Measurements from ENCODE around the gene DNER. TPM values are rescaled to one million over a fixed set of nuclear protein-coding genes. Genes with fewer than 3 reads are reported as not detected.

DNER gene
- total RNA-seq, 1 experiment from 2014 or later, result 2.9 TPM

DNA sequence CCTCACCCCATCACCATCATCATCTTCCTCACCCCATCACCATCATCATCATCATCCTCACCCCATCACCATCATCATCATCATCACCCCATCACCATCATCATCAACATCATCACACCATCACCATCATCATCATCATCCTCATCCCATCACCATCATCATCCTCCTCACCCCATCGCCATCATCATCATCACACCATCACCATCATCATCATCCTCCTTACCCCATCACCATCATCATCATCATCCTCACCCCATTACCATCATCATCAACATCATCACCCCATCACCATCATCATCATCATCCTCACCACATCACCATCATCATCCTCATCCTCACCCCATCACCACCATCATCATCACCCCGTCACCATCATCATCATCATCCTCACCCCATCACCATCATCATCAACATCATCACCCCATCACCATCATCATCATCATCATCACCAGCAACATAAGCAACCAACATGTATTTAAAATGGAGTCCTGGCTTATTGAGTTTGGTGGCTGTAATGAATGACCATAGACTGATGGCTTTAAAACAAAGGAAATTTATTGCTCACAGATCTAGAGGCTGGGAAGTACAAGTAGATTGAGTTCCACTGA is 150.0 kb downstream of the DNER start (continued):
- TF ChIP-seq EZH2 (IDR thresholded peaks at IDR 0.05), result no peak

DNA sequence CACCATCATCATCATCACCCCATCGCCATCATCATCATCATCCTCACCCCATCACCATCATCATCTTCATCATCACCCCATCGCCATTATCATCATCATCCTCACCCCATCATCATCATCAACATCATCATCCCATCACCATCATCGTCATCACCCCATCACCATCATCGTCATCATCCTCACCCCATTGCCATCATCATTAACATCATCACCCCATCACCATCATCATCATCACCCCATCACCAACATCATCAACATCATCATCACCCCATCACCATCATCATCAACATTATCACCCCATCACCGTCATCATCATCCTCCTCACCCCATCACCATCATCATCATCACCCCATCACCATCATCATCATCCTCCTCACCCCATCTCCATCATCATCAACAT is 151.0 kb downstream of the DNER start:
- intact Hi-C loops (cut with micrococcal nuclease), result no loop called here
- no peak overlapping the region for H3K9ac ChIP-seq (ENCODE audit: low read length)
- H3K9me2 ChIP-seq (ENCODE audit: insufficient read depth), result no peaks in the 10 kb centered on the region
- no peaks in the 10 kb centered on the region for H3K79me2 ChIP-seq (ENCODE audit: insufficient read depth, low read length)
- no peak overlapping the region for H3K27ac ChIP-seq (ENCODE audit: low read depth, low read length)
- H3K36me3 ChIP-seq (ENCODE audit: control insufficient read depth in 1 of 2, insufficient read depth in 2 of 2, low read length in 2 of 2), result no peaks in the 10 kb centered on the region
- no peak overlapping the region for H3K4me3 ChIP-seq (replicated peaks in 1 of 2; ENCODE audit: low read depth in 1 of 2, low read length in 2 of 2)
- TF ChIP-seq SIN3A (IDR thresholded peaks at IDR 0.05; ENCODE audit: low read depth) (no peak), SRF (IDR thresholded peaks at IDR 0.05; ENCODE audit: low read depth) (no peak), YY1 (IDR thresholded peaks at IDR 0.05; ENCODE audit: extremely low read depth, insufficient replicate concordance, low read depth, low read length) (no peak), JUND (IDR thresholded peaks at IDR 0.05) (no peak)
- TF ChIP-seq, protein P1, sequence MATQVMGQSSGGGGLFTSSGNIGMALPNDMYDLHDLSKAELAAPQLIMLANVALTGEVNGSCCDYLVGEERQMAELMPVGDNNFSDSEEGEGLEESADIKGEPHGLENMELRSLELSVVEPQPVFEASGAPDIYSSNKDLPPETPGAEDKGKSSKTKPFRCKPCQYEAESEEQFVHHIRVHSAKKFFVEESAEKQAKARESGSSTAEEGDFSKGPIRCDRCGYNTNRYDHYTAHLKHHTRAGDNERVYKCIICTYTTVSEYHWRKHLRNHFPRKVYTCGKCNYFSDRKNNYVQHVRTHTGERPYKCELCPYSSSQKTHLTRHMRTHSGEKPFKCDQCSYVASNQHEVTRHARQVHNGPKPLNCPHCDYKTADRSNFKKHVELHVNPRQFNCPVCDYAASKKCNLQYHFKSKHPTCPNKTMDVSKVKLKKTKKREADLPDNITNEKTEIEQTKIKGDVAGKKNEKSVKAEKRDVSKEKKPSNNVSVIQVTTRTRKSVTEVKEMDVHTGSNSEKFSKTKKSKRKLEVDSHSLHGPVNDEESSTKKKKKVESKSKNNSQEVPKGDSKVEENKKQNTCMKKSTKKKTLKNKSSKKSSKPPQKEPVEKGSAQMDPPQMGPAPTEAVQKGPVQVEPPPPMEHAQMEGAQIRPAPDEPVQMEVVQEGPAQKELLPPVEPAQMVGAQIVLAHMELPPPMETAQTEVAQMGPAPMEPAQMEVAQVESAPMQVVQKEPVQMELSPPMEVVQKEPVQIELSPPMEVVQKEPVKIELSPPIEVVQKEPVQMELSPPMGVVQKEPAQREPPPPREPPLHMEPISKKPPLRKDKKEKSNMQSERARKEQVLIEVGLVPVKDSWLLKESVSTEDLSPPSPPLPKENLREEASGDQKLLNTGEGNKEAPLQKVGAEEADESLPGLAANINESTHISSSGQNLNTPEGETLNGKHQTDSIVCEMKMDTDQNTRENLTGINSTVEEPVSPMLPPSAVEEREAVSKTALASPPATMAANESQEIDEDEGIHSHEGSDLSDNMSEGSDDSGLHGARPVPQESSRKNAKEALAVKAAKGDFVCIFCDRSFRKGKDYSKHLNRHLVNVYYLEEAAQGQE (IDR thresholded peaks at IDR 0.05; ENCODE audit: low read depth), result no peak
- CTCF ChIA-PET, result no interaction called here
- BruUV-seq (replicated peaks), result no TSS peak
- H2AFZ ChIP-seq (ENCODE audit: low read depth, low read length, poor library complexity, severe bottlenecking), result no peak overlapping the region
- no peaks in the 10 kb centered on the region for H3K27me3 ChIP-seq (ENCODE audit: insufficient read depth, low read length)
- no peaks in the 10 kb centered on the region for H3K9me3 ChIP-seq (ENCODE audit: control insufficient read depth in 1 of 2, insufficient read depth in 1 of 2, low read depth in 1 of 2, low read length in 2 of 2)
- DNase-seq (ENCODE audit: low read depth, low spot score), result no peak
- H4K20me1 ChIP-seq (ENCODE audit: insufficient read depth), result no peaks in the 10 kb centered on the region
- RAD21 ChIA-PET (ENCODE audit: low non-redundant PET in 1 of 2, low total read pairs in 2 of 2, uncharacterized antibody in 2 of 2, unreplicated experiment in 2 of 2), result no interaction called here
- no peak for ATAC-seq
- POLR2A ChIA-PET, result no interaction called here
- no peak overlapping the region for H3K4me2 ChIP-seq (ENCODE audit: low read length)
- no peaks in the 10 kb centered on the region for H3K4me1 ChIP-seq (ENCODE audit: control insufficient read depth in 1 of 2, insufficient read depth in 2 of 2, low read length in 2 of 2)

Measured in HCT116 (cell line).